Measurements from ENCODE around the gene RPS6KB1. TPM values are rescaled to one million over a fixed set of nuclear protein-coding genes. Genes with fewer than 3 reads are reported as not detected.

Gene RPS6KB1
- total and polyA plus RNA-seq, 9 of the 15 experiments (the other 6 are each of a cell fraction or from before 2014, with no cell fraction given): 8.8 to 60.7 (median 35.1) TPM

DNA sequence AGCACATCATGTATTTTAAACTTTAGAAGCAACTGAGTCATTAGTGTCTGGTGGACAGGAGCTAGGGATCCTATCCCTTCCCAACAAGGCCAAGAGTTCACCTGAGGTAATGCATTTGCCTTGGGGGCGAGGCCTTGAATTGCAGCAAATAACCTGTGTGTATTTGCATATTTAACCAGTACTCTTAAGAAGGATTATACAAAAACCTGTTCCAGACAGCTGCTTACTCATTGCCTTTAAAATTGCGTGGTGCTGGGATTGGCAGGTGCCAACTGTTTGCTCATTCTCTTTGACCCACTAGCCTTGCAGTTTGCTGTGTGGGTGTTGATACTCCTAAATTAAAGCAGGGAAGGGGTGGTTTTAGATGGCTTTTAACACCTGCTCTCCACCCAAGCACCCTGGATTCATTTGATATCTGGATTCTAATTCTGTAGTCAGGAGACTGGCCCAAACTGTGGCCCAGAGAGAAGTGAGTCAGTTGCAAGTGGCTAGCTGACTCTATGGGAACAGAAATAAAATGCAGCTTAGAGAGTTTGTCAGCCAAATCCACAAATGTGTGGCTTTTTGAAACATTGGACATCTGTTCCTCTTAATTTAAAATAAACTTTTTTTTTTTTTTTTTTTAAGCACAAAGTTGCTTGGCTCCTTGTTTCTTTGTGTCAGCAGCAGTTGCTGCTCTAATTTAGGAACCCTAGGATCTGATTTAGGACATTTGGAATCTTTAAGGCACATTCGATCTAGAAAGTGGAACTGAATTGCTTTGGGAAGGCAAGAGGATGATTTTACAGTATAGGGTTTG lies 47.1 kb upstream of the RPS6KB1 start (continued):
- TF ChIP-seq, protein P1, sequence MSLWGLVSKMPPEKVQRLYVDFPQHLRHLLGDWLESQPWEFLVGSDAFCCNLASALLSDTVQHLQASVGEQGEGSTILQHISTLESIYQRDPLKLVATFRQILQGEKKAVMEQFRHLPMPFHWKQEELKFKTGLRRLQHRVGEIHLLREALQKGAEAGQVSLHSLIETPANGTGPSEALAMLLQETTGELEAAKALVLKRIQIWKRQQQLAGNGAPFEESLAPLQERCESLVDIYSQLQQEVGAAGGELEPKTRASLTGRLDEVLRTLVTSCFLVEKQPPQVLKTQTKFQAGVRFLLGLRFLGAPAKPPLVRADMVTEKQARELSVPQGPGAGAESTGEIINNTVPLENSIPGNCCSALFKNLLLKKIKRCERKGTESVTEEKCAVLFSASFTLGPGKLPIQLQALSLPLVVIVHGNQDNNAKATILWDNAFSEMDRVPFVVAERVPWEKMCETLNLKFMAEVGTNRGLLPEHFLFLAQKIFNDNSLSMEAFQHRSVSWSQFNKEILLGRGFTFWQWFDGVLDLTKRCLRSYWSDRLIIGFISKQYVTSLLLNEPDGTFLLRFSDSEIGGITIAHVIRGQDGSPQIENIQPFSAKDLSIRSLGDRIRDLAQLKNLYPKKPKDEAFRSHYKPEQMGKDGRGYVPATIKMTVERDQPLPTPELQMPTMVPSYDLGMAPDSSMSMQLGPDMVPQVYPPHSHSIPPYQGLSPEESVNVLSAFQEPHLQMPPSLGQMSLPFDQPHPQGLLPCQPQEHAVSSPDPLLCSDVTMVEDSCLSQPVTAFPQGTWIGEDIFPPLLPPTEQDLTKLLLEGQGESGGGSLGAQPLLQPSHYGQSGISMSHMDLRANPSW (CRISPR knock-in tag; IDR thresholded peaks at IDR 0.05): no peak
- TF ChIP-seq NCOA6 (IDR thresholded peaks at IDR 0.05): no peak
- TF ChIP-seq, protein P2, sequence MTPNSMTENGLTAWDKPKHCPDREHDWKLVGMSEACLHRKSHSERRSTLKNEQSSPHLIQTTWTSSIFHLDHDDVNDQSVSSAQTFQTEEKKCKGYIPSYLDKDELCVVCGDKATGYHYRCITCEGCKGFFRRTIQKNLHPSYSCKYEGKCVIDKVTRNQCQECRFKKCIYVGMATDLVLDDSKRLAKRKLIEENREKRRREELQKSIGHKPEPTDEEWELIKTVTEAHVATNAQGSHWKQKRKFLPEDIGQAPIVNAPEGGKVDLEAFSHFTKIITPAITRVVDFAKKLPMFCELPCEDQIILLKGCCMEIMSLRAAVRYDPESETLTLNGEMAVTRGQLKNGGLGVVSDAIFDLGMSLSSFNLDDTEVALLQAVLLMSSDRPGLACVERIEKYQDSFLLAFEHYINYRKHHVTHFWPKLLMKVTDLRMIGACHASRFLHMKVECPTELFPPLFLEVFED (CRISPR knock-in tag; conservative IDR thresholded peaks at IDR 0.05): 0 out of 2 replicates have a peak, but pooled peaks have one; percentile 11
- peak; percentile 18 for TF ChIP-seq KDM5B (IDR thresholded peaks at IDR 0.05; ENCODE audit: insufficient replicate concordance, low read depth, low read length)
- no peak for TF ChIP-seq DNMT1 (IDR thresholded peaks at IDR 0.05)
- no peak for TF ChIP-seq NR2C2 (CRISPR knock-in tag; IDR thresholded peaks at IDR 0.05)
- no peak for TF ChIP-seq NR2C2 (tag; IDR thresholded peaks at IDR 0.05)
- peak; percentile 85 for TF ChIP-seq EWSR1 (IDR thresholded peaks at IDR 0.05; ENCODE audit: borderline replicate concordance, low read depth, partially characterized antibody)
- no peak for TF ChIP-seq FOXK2 (conservative IDR thresholded peaks at IDR 0.05 in 1 of 2, IDR thresholded peaks at IDR 0.05 in 1 of 2; ENCODE audit: low read depth in 2 of 2)
- TF ChIP-seq, protein P3, sequence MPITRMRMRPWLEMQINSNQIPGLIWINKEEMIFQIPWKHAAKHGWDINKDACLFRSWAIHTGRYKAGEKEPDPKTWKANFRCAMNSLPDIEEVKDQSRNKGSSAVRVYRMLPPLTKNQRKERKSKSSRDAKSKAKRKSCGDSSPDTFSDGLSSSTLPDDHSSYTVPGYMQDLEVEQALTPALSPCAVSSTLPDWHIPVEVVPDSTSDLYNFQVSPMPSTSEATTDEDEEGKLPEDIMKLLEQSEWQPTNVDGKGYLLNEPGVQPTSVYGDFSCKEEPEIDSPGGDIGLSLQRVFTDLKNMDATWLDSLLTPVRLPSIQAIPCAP (CRISPR knock-in tag; IDR thresholded peaks at IDR 0.05; ENCODE audit: borderline replicate concordance): 0 out of 2 replicates have a peak, but pooled peaks have one; percentile 37
- TF ChIP-seq, protein P4, sequence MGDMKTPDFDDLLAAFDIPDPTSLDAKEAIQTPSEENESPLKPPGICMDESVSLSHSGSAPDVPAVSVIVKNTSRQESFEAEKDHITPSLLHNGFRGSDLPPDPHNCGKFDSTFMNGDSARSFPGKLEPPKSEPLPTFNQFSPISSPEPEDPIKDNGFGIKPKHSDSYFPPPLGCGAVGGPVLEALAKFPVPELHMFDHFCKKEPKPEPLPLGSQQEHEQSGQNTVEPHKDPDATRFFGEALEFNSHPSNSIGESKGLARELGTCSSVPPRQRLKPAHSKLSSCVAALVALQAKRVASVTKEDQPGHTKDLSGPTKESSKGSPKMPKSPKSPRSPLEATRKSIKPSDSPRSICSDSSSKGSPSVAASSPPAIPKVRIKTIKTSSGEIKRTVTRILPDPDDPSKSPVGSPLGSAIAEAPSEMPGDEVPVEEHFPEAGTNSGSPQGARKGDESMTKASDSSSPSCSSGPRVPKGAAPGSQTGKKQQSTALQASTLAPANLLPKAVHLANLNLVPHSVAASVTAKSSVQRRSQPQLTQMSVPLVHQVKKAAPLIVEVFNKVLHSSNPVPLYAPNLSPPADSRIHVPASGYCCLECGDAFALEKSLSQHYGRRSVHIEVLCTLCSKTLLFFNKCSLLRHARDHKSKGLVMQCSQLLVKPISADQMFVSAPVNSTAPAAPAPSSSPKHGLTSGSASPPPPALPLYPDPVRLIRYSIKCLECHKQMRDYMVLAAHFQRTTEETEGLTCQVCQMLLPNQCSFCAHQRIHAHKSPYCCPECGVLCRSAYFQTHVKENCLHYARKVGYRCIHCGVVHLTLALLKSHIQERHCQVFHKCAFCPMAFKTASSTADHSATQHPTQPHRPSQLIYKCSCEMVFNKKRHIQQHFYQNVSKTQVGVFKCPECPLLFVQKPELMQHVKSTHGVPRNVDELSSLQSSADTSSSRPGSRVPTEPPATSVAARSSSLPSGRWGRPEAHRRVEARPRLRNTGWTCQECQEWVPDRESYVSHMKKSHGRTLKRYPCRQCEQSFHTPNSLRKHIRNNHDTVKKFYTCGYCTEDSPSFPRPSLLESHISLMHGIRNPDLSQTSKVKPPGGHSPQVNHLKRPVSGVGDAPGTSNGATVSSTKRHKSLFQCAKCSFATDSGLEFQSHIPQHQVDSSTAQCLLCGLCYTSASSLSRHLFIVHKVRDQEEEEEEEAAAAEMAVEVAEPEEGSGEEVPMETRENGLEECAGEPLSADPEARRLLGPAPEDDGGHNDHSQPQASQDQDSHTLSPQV (IDR thresholded peaks at IDR 0.05): peak; percentile 23; the same call in 1 of the 2 replicates
- TF ChIP-seq ID3 (CRISPR knock-in tag; IDR thresholded peaks at IDR 0.05): no peak
- TF ChIP-seq ID3 (tag; IDR thresholded peaks at IDR 0.05): 0 out of 2 replicates have a peak, but pooled peaks have one; percentile 21
- no peak for TF ChIP-seq MCM7 (IDR thresholded peaks at IDR 0.05)
- TF ChIP-seq NFRKB (IDR thresholded peaks at IDR 0.05; ENCODE audit: low read depth): no peak
- TF ChIP-seq HOXB6 (CRISPR knock-in tag; IDR thresholded peaks at IDR 0.05; ENCODE audit: borderline replicate concordance): no peak
- TF ChIP-seq NR2C1 (IDR thresholded peaks at IDR 0.05): no peak
- no peak for TF ChIP-seq NR2C1 (tag; IDR thresholded peaks at IDR 0.05)
